GM21367 (cell line): Measurements from ENCODE around the gene WFDC1.

ENCODE experiments used
- ATAC-seq: cut with Tn5 transposase; IDR thresholded peaks from one replicate; pipeline ENCODE4 v1.9.1; 2021; ENCODE audit not compliant: unreplicated experiment

Gene WFDC1

DNA sequence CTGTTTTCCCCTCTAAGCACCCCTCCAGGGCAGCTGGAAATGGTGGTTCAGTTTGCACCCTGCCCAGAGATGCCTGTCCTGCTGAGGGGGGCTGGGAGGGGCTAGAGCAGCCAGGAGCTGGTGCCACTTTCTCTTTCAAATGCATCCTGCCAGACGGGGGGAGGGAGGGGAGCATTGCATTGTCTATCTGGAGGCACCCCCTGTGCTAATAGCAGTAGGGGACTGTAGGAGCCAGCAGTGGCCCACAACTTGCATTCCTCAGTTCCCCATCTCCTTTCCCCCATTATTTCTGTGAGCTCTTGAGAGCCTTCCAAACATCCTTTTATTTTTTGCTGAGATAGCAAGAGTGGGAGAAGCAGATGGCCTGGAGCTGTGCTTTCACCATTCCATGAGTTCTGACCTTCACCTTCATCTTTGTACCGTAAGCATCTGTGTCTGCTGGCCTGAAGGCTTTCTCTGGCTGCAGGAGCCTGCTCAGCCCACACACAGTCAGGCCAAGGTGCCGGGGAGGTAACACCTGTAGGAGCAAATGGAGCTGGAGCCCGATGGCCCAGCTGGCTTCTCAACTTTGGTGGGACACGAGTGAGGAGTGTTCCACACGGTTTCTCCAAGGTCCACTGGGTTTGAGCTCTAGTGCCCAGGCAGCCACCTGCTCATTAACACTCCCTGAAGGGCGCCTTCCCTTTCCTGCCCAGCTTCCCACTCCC lies 5.2 kb downstream of the WFDC1 start:
- no peak for ATAC-seq

DNA sequence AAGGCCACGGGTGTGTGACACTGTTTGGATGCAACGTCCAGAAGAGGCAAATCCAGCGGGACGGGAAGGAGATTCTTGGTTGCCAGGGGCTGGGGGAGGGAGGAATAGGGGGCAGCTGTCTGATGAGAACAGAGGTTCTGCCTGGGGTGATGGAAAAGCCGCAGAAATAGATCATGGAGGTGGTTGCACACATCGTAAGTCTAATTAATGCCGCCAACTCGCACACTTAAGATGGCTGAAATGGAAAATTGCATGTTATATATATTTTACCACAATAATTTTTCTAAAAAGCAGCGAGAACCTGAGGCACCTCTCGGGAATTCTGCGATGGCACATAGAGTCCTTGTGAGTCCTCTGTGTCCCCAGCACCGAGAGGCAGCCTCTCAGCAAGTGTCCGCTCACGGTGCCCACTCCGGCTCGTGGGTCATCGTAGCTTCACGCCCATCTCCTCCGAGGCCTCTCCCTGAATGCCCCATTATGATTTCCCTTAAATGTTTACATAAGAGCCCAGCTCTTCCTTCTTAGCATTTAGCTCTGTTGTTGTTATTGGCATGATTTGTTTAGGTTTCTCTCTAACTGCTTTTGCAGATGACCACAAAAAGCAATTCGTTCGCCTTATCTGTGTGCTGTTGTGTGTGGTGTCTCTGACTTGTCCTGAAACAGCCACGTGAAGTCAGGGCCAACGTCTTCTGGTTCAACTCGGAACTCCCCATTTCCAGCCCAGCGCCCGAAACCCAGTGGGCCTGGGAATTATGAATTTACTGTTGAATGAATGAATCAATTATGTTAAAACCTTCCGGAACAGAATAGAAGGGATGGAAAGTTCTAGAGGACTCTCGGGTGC lies 7.7 kb downstream of the WFDC1 start:
- ATAC-seq = no peak

DNA sequence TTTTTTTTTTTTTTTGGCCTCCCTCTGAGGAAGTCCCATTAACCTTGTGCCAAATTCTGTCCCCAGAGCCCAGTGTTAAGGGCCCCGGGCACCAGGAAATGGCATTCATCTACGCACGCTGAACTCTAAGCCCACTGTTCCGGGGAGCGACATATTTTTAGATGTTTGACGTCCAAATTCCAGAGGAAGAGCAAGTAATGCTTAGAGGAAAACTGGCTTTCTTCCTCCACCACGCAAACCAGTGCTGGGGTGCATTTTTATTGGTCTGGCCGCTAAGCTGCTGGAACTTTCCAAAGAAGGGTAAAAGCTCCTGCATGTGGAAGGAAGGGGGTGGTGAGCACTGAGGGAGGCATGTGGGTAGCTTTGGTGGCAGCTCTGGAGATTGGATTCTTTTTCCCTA lies 8.3 kb downstream of the WFDC1 start:
- no peak for ATAC-seq

DNA sequence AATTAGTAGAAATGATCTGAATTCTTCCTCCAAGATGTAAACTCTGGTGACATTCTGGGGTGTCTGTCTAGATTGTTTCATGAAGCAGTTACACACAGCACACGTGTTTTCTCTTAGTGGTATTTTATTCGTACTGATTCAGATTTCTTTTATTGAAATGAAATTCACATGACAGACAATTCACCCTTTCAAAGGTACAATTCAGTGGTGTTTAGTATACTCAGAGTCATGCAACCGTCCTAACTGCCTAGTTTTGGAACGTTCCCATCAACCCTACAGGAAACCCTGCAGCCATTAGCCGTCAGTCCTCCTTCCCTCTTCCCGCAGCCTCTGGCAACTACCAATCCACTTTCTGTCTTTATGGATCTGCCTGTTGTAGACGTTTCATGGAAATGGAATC lies 8.8 kb downstream of the WFDC1 start:
- ATAC-seq = no peak

DNA sequence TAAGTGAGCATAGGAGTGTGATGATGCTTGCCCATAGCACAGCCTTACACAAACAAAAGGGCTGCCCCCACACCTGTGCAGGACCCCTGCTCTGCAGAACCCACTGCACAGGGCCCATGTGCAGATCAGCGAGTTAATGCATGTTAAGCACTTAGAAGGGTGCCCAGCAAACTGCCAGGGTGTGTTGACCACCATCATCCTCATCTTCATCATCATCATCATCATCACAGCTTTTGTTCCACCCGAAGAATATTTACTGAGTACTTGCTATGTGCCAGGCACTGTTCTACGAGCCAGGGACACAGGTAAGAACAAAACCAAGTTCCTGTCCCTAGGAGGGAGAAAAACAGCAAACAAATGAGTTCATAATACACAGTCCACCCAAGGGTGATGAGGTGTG lies 11.9 kb downstream of the WFDC1 start:
- no peak for ATAC-seq

DNA sequence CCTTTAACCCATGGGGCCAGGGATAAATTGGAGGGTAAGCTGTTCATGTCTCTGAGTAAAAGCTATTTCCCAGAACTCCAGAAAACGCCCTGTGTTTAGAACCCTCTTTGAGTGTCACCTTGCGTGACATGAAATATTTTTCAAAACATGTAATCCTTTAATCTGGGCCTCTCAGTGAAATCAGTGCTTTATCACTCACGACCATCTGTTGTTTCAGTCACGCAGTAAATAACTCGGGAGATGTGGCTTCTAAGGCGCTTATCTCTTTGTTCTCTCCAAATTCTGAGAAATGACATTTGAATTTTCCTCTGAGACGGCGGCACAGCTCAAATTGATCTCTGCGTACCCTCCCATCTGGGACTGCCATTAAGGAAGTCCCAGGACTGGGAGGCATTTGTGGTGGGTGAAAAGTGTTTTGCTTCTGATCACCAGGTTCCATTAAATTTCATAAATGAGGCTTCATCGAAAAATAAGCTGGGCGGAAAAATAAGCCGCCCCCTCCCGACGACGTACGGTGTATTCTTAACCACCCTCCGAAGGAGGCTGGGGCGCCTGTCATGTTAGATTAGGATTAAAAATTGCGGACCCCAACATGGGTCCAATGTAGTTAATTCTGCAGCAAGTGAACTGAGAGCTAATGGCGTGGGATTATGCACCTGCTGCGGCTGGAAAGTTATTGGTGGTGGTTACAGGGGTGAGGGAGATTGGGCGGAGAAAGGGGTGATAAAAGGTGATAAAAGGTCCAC lies 12.7 kb downstream of the WFDC1 start:
- no peak for ATAC-seq

DNA sequence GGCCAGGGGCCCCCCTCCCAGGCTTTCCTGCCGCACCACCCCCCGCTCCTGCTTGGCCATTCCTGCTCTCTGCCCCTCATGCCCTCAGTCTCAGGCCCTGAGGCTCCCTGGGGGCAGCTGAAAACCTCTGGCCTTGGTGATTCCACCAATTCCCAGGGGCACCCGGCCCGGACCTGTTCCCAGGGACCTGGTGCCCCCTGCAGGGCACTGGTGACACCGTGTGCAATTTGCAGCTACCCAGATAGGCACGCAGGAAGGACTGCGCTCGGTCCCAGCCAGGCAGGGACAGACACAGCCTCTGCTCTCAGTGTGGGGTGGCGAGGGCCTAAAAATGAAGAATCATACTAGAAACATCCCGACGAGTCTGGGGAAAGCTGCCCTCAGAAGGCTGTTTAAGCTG lies 13.4 kb downstream of the WFDC1 start:
- ATAC-seq = no peak

DNA sequence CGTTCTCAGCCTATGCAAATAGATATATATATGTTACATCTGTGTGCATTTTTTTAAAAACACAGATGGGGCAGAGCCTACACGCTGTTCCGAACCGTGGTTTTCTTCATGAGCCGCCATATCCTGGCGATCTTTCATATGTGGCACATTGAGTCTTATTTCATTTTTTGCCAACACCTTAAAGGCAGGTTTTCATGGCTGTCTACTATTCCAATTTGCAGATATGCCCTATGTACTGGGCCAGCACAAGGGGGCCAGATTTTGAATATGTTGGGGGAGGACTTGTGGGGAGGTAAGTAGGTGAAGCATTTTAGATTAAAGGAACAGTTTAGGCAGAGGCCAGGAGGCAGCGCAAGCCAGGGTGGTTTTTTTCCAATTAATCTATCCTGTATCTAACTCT lies 16.0 kb downstream of the WFDC1 start:
- ATAC-seq = no peak

DNA sequence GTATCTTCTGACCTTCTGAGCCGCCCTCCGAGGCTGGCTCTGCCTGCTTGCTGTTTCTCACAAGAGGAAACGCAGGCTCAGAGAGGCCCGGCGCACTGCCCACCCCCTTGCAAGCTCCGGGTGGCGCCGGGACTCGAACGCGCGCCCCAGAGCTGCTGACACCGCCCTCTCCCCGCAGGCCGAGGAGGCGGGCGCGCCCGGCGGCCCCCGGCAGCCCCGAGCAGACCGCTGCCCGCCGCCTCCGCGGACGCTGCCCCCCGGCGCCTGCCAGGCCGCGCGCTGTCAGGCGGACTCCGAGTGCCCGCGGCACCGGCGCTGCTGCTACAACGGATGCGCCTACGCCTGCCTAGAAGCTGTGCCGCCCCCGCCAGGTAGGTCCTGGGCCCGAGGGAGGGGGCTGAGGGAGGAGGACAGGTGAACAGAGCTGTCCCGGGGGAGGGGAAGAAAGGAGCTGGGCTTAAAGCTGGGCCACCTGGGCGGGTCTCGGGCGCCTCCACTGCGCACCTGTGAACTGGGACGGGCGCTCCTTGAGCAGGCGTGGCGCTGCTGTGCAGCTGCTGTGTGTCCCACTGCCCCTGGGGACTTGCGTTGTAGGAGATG lies 18.2 kb downstream of the WFDC1 start:
- no peak for ATAC-seq

DNA sequence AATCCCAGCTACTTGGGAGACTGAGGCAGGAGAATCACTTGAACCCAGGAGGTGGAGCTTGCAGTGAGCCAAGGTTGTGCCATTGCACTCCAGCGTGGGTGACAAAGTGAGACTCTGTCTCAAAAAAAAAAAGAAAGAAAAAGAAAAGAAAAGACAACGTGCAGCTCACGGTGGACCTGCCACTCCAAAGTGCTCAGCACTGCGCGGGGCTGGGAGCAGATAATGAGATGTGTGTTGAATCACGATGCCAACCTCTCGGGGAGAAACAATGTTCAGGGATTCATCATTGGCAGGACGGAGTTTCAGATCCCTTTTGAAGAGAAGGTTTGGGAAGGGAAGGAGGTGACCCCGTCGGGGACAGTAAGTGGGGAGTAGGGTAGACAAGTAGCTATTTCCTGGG lies 19.2 kb downstream of the WFDC1 start:
- no peak for ATAC-seq

DNA sequence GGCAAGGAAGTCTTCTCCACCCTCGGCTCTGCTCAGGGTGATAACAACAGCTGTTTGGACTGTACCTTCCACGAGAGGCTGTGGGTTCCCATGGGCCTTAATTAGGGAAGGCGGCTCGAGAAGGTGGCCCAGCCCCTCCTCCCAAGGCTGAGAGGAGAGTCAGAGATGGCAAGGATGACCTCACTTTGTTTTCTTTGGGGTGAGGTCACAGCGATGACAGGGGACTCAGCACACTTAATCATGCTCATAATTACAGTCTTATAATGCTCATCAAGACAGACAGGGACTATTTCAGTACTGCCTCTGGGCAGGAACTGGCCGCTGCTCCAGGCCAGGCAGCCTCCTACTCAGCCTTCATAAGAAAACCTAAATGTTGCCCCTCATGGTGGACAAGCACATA lies 19.7 kb downstream of the WFDC1 start:
- no peak for ATAC-seq

DNA sequence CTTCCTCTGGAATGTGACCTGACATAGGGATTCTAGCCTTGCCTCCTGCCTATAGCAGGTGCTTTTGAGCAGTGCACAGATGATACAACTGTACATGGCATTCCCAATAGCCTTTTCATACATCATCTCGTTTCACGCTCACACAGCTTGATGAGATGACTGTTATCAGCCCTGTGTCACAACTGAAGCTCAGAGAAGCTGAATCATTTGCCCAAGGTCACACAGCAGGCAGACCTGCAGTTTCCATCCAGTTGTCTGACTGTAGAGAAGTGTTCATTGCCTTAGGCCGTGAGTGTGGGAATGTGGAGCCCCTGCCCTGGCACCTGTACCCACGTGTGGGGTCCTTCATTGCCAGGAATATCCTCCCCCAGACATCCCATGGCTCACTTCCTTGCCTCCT lies 20.1 kb downstream of the WFDC1 start:
- ATAC-seq = no peak

DNA sequence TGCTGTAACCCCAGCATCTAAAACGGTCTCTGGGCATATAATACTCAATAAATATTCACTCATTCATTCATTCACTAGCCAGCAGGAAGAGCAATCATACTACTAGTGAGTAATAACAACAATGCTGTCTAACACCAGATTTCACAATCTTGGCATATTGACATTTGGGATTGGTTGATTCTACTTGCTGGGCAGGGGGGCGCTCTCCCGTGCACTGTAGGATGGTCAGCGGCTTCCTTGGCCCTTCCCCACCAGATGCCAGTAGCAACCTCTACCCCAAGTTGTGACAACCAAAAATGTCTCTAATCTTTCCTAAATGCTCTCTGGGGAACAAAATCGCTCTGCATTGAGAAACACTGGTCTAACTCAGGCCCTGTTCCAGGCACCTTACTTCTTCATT lies 20.7 kb downstream of the WFDC1 start:
- ATAC-seq = no peak

DNA sequence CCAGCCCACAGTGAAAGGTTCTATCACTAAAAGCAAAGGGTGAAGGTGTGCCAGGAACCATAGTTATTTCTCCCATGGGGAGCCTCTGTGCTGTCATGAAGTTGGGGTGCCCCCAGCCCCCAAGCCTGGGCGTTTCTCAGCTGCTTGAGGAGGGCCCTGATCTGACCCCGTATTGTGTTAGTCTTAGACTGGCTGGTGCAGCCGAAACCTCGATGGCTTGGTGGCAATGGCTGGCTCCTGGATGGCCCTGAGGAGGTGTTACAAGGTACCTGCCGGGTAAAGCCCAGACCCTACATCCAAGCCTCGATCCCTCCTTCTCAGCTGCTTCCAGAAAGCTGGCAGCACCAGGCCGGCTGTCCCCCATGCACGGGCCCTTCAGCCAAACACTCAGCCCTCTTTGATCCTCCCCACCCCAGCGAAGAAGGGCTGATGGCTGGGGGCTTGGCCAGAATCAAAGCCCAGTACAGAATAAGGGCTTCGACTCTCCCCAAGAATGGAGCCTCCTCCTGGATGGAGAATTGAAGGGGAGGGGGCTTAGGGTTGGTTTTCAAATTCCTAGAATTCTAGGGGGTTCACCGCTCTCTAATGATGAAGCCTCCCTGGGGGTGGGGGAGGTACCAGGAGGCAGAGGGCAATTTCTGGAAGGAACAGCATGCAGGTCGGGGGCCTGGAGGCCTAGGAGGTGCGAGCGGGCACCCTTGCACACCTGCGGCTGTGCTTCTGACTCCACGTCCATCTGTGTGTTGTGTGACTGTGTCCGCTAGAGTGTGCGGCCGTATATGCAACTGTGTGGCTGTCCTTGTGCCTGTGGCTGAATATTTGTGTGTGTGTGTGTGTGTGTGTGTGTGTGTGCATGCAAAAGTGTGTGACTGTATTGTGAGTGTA lies 23.7 kb downstream of the WFDC1 start:
- no peak for ATAC-seq

DNA sequence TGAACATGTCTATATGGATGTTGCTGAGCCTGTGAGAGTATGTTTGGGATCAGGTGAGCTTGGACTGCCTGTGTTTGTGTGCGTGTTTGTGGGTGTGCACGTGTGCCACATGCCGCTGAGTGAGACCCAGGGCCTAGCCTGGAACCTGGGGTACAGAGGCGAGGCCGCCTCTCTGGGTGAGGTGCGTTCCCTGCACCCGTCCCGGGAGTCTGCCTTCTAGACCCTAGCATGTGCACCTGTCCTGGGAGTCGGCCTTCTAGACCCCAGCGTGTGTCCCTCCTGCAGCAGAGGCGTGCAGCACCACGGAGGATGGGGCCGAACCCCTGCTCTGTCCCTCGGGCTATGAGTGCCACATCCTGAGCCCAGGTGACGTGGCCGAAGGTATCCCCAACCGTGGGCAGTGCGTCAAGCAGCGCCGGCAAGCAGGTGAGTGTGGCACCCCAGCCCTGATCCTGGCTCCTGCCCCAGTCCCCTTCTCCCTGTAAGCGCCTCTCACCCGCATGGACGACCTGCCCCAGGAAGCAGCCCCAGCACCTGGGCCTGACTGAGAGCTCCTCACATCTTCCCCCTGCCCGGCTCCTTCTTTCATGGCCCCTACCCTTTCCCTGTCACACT lies 24.6 kb downstream of the WFDC1 start:
- no peak for ATAC-seq

DNA sequence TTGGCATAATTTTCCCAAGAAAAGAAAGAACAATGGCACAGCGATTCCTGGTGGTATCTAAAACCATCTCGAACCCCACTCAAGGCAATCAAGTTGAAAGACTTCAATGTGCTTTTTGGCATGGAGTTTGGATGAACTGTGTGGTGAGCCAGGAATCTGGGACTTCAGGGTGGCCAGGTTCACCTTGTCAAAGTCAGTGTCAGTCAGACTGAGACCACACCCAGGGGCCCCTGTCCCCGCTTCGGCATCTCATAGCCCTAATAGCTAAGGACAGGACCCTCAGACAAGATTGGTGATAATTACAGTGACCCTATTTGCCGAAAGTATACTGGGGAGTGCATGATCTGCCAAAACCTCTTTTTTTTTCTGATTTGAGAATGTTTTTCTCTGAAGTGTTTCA lies 25.8 kb downstream of the WFDC1 start:
- no peak for ATAC-seq

DNA sequence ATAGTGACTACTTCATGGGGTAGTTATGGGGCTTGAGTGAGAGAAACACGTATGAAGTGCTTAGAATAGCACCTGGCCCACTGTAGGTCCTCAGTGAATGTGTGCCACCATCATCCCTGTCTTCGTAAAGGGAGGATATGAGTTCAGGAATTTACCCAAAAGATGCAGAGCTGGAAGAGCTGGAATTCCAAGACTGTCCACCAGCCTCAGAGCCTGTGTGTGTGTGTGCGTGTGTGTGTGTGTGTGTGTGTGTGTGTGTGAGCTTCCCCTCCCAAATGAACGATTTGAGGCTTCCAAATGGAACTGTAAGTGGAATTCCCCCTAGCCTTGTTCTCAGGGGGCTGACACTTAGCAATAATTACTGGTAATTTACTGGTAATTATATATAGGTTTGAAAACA lies 27.3 kb downstream of the WFDC1 start:
- ATAC-seq = no peak

DNA sequence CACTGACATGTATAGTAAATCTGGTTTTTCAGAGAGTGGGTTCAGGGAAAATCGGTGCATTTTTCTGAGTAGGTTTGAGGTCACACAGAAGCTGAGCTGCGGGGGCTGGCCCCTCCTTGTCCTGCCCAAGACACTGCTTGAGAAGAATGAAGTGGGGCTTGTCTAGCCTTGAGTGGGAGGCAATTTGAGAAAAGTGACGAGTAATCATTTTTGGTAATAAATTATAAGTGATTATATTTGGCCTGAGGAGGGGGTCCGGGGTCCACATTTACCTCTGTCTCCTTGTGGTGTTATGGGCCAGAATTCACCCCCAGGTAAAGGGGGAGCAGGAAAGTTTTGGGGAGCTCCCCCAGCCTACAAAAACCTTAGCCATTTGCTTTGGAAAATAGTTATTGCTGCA lies 28.1 kb downstream of the WFDC1 start:
- ATAC-seq = no peak

DNA sequence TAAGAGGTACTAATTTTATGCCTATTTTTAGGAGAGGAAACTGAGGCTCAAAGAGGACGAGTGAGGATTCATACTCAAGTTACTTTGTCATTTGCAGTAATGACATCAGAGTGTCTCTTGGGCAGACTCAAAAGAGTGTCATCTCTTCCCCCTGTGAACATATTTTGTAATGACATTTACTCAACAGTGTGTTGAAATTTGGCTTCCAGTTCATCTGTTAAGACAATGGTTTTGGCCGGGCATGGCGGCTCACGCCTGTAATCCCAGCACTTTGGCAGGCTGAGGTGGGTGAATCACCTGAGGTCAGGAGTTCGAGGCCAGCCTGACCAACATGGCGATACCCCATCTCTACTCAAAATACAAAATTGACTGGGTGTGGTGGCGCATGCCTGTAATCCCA lies 28.9 kb downstream of the WFDC1 start:
- no peak for ATAC-seq
